ENCODE measurements around the gene UNC5C.

Gene UNC5C

GRCh38 chr4:95410387-95410977 lies 138.3 kb downstream of the UNC5C start:
- no peak overlapping the region for H3K4me3 ChIP-seq (ENCODE audit: low read depth, low read length)

- H3K4me3 ChIP-seq (ENCODE audit: low read depth, low read length), result no peak overlapping the region
Measured at GRCh38 chr4:95409750-95410149, 139.0 kb downstream of the UNC5C start.

GRCh38 chr4:95409127-95409526 lies 139.6 kb downstream of the UNC5C start:
- no peak overlapping the region for H3K4me3 ChIP-seq (ENCODE audit: low read depth, low read length)

- H3K4me3 ChIP-seq (ENCODE audit: low read depth, low read length), result no peak overlapping the region
Measured at GRCh38 chr4:95402299-95402698, 146.5 kb downstream of the UNC5C start.

- no peak overlapping the region for H3K4me3 ChIP-seq (ENCODE audit: low read depth, low read length)
Measured at GRCh38 chr4:95398217-95398616, 150.6 kb downstream of the UNC5C start.

GRCh38 chr4:95394752-95395306 lies 153.9 kb downstream of the UNC5C start:
- H3K4me3 ChIP-seq (ENCODE audit: low read depth, low read length), result no peak overlapping the region

- H3K4me3 ChIP-seq (ENCODE audit: low read depth, low read length), result no peak overlapping the region
Measured at GRCh38 chr4:95393821-95394220, 155.0 kb downstream of the UNC5C start.

- no peak overlapping the region for H3K4me3 ChIP-seq (ENCODE audit: low read depth, low read length)
Measured at GRCh38 chr4:95388911-95389310, 159.9 kb downstream of the UNC5C start.

GRCh38 chr4:95387719-95388118 lies 161.1 kb downstream of the UNC5C start:
- H3K4me3 ChIP-seq (ENCODE audit: low read depth, low read length), result no peak overlapping the region

GRCh38 chr4:95386410-95386809 lies 162.4 kb downstream of the UNC5C start:
- no peak overlapping the region for H3K4me3 ChIP-seq (ENCODE audit: low read depth, low read length)

- no peak overlapping the region for H3K4me3 ChIP-seq (ENCODE audit: low read depth, low read length)
Measured at GRCh38 chr4:95381843-95382580, 166.8 kb downstream of the UNC5C start.

GRCh38 chr4:95379633-95380032 lies 169.1 kb downstream of the UNC5C start:
- no peak overlapping the region for H3K4me3 ChIP-seq (ENCODE audit: low read depth, low read length)

GRCh38 chr4:95377366-95377900 lies 171.3 kb downstream of the UNC5C start:
- no peak overlapping the region for H3K4me3 ChIP-seq (ENCODE audit: low read depth, low read length)

- H3K4me3 ChIP-seq (ENCODE audit: low read depth, low read length), result no peak overlapping the region
Measured at GRCh38 chr4:95371476-95372224, 177.1 kb downstream of the UNC5C start.

GRCh38 chr4:95367824-95368223 lies 180.9 kb downstream of the UNC5C start:
- no peak overlapping the region for H3K4me3 ChIP-seq (ENCODE audit: low read depth, low read length)

GRCh38 chr4:95363966-95364365 lies 184.8 kb downstream of the UNC5C start:
- H3K4me3 ChIP-seq (ENCODE audit: low read depth, low read length), result no peak overlapping the region

GRCh38 chr4:95363559-95363925 lies 185.2 kb downstream of the UNC5C start:
- no peak overlapping the region for H3K4me3 ChIP-seq (ENCODE audit: low read depth, low read length)

GRCh38 chr4:95362906-95363558 lies 185.7 kb downstream of the UNC5C start:
- H3K4me3 ChIP-seq (ENCODE audit: low read depth, low read length), result no peak overlapping the region

- no peak overlapping the region for H3K4me3 ChIP-seq (ENCODE audit: low read depth, low read length)
Measured at GRCh38 chr4:95362066-95362465, 186.7 kb downstream of the UNC5C start.

- no peak overlapping the region for H3K4me3 ChIP-seq (ENCODE audit: low read depth, low read length)
Measured at GRCh38 chr4:95361696-95361965, 187.1 kb downstream of the UNC5C start.
